ENCODE results near the gene OR9Q1.

DNA sequence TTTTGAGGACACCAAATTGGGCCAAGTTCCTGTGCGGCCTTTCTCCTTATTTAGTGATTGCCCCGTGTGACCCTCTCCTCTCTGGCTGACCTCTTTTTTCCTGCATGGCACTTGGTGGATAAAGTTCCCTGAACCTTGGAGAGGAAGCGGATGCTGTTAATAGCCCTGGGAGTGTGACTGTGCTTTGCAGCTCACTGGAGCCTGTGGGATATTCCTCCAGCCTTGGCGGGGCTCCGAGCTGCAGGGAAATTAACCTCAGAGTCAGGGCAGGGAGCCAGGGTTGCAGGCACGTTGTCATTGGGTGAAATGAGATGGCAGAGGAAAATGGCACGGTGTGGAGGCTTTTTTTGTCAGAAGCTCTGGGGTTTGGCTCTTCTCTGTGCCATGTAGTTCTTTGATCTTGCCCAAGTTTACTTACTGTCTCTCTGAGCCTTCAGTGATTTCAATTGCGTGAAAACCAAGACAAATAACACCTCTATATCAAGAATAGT, 965 bp downstream of the OR9Q1 start:
- TF ChIP-seq, protein P1, sequence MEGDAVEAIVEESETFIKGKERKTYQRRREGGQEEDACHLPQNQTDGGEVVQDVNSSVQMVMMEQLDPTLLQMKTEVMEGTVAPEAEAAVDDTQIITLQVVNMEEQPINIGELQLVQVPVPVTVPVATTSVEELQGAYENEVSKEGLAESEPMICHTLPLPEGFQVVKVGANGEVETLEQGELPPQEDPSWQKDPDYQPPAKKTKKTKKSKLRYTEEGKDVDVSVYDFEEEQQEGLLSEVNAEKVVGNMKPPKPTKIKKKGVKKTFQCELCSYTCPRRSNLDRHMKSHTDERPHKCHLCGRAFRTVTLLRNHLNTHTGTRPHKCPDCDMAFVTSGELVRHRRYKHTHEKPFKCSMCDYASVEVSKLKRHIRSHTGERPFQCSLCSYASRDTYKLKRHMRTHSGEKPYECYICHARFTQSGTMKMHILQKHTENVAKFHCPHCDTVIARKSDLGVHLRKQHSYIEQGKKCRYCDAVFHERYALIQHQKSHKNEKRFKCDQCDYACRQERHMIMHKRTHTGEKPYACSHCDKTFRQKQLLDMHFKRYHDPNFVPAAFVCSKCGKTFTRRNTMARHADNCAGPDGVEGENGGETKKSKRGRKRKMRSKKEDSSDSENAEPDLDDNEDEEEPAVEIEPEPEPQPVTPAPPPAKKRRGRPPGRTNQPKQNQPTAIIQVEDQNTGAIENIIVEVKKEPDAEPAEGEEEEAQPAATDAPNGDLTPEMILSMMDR (IDR thresholded peaks at IDR 0.05; ENCODE audit: poor library complexity, severe bottlenecking): no peak
- TF ChIP-seq EP300 (conservative IDR thresholded peaks at IDR 0.05; ENCODE audit: poor library complexity, severe bottlenecking): no peak
- TF ChIP-seq POLR2AphosphoS5 (IDR thresholded peaks at IDR 0.05): no peak
- no peak for TF ChIP-seq EZH2 (IDR thresholded peaks at IDR 0.05; ENCODE audit: borderline replicate concordance, insufficient read depth, low read length, poor library complexity, severe bottlenecking)
- TF ChIP-seq, protein P2, sequence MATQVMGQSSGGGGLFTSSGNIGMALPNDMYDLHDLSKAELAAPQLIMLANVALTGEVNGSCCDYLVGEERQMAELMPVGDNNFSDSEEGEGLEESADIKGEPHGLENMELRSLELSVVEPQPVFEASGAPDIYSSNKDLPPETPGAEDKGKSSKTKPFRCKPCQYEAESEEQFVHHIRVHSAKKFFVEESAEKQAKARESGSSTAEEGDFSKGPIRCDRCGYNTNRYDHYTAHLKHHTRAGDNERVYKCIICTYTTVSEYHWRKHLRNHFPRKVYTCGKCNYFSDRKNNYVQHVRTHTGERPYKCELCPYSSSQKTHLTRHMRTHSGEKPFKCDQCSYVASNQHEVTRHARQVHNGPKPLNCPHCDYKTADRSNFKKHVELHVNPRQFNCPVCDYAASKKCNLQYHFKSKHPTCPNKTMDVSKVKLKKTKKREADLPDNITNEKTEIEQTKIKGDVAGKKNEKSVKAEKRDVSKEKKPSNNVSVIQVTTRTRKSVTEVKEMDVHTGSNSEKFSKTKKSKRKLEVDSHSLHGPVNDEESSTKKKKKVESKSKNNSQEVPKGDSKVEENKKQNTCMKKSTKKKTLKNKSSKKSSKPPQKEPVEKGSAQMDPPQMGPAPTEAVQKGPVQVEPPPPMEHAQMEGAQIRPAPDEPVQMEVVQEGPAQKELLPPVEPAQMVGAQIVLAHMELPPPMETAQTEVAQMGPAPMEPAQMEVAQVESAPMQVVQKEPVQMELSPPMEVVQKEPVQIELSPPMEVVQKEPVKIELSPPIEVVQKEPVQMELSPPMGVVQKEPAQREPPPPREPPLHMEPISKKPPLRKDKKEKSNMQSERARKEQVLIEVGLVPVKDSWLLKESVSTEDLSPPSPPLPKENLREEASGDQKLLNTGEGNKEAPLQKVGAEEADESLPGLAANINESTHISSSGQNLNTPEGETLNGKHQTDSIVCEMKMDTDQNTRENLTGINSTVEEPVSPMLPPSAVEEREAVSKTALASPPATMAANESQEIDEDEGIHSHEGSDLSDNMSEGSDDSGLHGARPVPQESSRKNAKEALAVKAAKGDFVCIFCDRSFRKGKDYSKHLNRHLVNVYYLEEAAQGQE (IDR thresholded peaks at IDR 0.05; ENCODE audit: borderline replicate concordance): no peak
- no peak for TF ChIP-seq MXI1 (conservative IDR thresholded peaks at IDR 0.05; ENCODE audit: poor library complexity, severe bottlenecking)

All from neural cell (in vitro differentiated cells).